HG02870 (cell line): ENCODE results near the gene HDGFL2.
"Not testable (repeated sequence)": the region's sequence is repeated elsewhere in the genome, so short reads cannot be mapped to it uniquely, and the experiment has no call there.

Experiments used
- ATAC-seq: cut with Tn5 transposase; IDR thresholded peaks from one replicate; pipeline ENCODE4 v1.9.1; 2021; ENCODE audit warnings: mild to moderate bottlenecking, moderate library complexity; ENCODE audit not compliant: unreplicated experiment

The HDGFL2 gene

GRCh38 chr19:4511300-4512054 lies 39.4 kb downstream of the HDGFL2 start:
- no peak for ATAC-seq

- no peak for ATAC-seq
Measured at GRCh38 chr19:4512070-4512469, 40.0 kb downstream of the HDGFL2 start.

- ATAC-seq: no peak
Measured at GRCh38 chr19:4513248-4513647, 41.2 kb downstream of the HDGFL2 start.

GRCh38 chr19:4515732-4516131 lies 43.6 kb downstream of the HDGFL2 start:
- no peak for ATAC-seq

- no peak for ATAC-seq
Measured at GRCh38 chr19:4516199-4516938, 44.3 kb downstream of the HDGFL2 start.

GRCh38 chr19:4516939-4517300 lies 44.8 kb downstream of the HDGFL2 start:
- ATAC-seq: no peak

GRCh38 chr19:4517451-4518057 lies 45.5 kb downstream of the HDGFL2 start:
- no peak for ATAC-seq

- no peak for ATAC-seq
Measured at GRCh38 chr19:4518345-4519171, 46.5 kb downstream of the HDGFL2 start, which contains the start of gene PLIN4. Gene PLIN4 (minus strand): TSS chr19:4518486. CDS start chr19:4518272, 214 bp downstream.

GRCh38 chr19:4519172-4519496 lies 47.0 kb downstream of the HDGFL2 start:
- ATAC-seq: no peak

GRCh38 chr19:4519521-4520277 lies 47.6 kb downstream of the HDGFL2 start:
- ATAC-seq: no peak

GRCh38 chr19:4521170-4521887 lies 49.2 kb downstream of the HDGFL2 start:
- ATAC-seq: no peak

- ATAC-seq: no peak
Measured at GRCh38 chr19:4521888-4522242, 49.8 kb downstream of the HDGFL2 start.

- ATAC-seq: no peak
Measured at GRCh38 chr19:4522291-4523002, 50.4 kb downstream of the HDGFL2 start.

- ATAC-seq: no peak
Measured at GRCh38 chr19:4523306-4524110, 51.4 kb downstream of the HDGFL2 start.

GRCh38 chr19:4524808-4525562 lies 52.9 kb downstream of the HDGFL2 start:
- no peak for ATAC-seq

- ATAC-seq: no peak
Measured at GRCh38 chr19:4525563-4526002, 53.5 kb downstream of the HDGFL2 start.

- ATAC-seq: not testable (repeated sequence)
Measured at GRCh38 chr19:4527377-4527776, 55.3 kb downstream of the HDGFL2 start.

- no peak for ATAC-seq
Measured at GRCh38 chr19:4528843-4529242, 56.7 kb downstream of the HDGFL2 start.
